Measurements from ENCODE around the gene ZBTB39. TPM values are rescaled to one million over a fixed set of nuclear protein-coding genes. Genes with fewer than 3 reads are reported as not detected.

The ZBTB39 gene
- total RNA-seq, 1 experiment from 2014 or later, result 31.2 TPM

DNA sequence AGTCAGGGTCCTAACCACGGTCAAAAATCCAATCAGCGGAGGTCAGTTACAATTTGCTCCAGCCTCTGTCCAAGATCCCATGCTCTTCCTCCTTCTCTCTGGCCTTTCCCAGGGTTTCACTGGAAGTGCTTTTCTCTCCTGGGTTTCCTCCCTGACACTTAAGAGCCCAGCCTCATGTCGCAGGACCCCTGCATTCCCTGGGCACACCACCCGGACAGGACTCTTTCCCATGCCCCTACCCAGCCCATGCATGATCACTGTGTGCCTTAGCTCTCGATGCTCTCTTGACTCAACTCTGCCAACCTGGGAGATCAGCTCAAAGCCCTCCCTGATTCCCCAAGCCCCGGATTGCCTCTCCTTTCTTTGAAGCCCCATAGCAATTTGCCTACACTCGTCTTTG, 25.4 kb upstream of the ZBTB39 start:
- Histone ChIP-seq H3K23me2 (ENCODE audit: insufficient read length, low read depth, low read length, poor library complexity, severe bottlenecking) (no peaks in the 10 kb centered on the region), H3K9ac (ENCODE audit: extremely low read depth, insufficient read length, low read length) (no peak overlapping the region), H4K5ac (ENCODE audit: insufficient read length, low read depth, low read length) (no peak overlapping the region), H3K23ac (ENCODE audit: insufficient read length, low read depth, low read length) (no peak overlapping the region), H4K8ac (replicated peaks; ENCODE audit: insufficient read length, low read depth, low read length) (no peak overlapping the region), H3K18ac (ENCODE audit: insufficient read length, low read depth, low read length) (no peak overlapping the region), H3K4me2 (ENCODE audit: insufficient read depth, insufficient read length, low read length) (no peak overlapping the region), H2BK20ac (ENCODE audit: low read depth, low read length, poor library complexity, severe bottlenecking) (no peak overlapping the region), H2BK120ac (ENCODE audit: low read depth, low read length, poor library complexity, severe bottlenecking) (no peak overlapping the region), H2BK12ac (ENCODE audit: insufficient read length, low read depth, low read length) (no peak overlapping the region), H4K20me1 (ENCODE audit: control insufficient read depth, insufficient read depth, insufficient read length) (no peaks in the 10 kb centered on the region), H2AK5ac (ENCODE audit: insufficient read length, low read length) (no peak overlapping the region), H3K79me1 (ENCODE audit: insufficient read depth, low read depth, low read length, poor library complexity, severe bottlenecking) (no peaks in the 10 kb centered on the region), H3K56ac (ENCODE audit: insufficient read length, low read depth, low read length) (no peak overlapping the region), H2AFZ (ENCODE audit: low read length) (no peak overlapping the region), H2BK15ac (ENCODE audit: low read depth, low read length) (no peak overlapping the region), H3T11ph (ENCODE audit: low read length) (no peak overlapping the region), H3K4ac (ENCODE audit: low read depth, low read length) (no peak overlapping the region), H3K27me3 (ENCODE audit: insufficient read depth, low read length) (no peaks in the 10 kb centered on the region), H3K4me1 (ENCODE audit: insufficient read depth, low read length) (no peaks in the 10 kb centered on the region), H2BK5ac (ENCODE audit: insufficient read length, low read length) (no peak overlapping the region), H3K9me3 (ENCODE audit: control insufficient read depth, low read depth, low read length) (no peaks in the 10 kb centered on the region), H3K27ac (ENCODE audit: insufficient read length, low read depth, low read length) (no peak overlapping the region), H3K14ac (ENCODE audit: insufficient read depth, low read length) (no peak overlapping the region), H3K79me2 (ENCODE audit: insufficient read depth, low read length) (no peaks in the 10 kb centered on the region), H4K91ac (ENCODE audit: insufficient read length, low read depth, low read length) (no peak overlapping the region)
- Mint-ChIP-seq H3K27ac (peak overlapping the region in 1 of 3 experiments; percentile 78; a peak in 1 of 7 replicates), H3K27me3 (ENCODE audit: low read depth) (peaks cover 4% of the 10 kb centered on the region), H3K36me3 (ENCODE audit: insufficient read depth in 1 of 3, low read depth in 3 of 3) (no peaks in the 10 kb centered on the region), H3K4me3 (no peak overlapping the region), H3K4me1 (peaks cover 21 to 32% of the 10 kb centered on the region in 2 experiments), H3K9me3 (no peaks in the 10 kb centered on the region)
- DNase-seq, result no peak
- WGBS (ENCODE audit: extremely low coverage, insufficient read length, low lambda C conversion rate), result no CpG with 5 or more reads among the region's 7 CpGs
- TF ChIP-seq CTCF (conservative IDR thresholded peaks at IDR 0.05), result no peak
